Myocyte (in vitro differentiated cells): ENCODE data around the gene GAB2. TPM values are rescaled to one million over a fixed set of nuclear protein-coding genes. Genes with fewer than 3 reads are reported as not detected.

Experiments
- total RNA-seq: library from RNA; depleted of rRNA; stranded (reverse); fragments of >200 nt; gene quantifications from 2 replicates; pipeline ENCODE4 v1.2.3, GENCODE V29; 2014

GAB2 gene
- total RNA-seq, 1 donor from 2014 or later, result 38.0 TPM

Other genes starting within 250 kb of the GAB2 start
- gene KCTD21, start 229.2 kb downstream of the GAB2 start, total RNA-seq, result 7.5 and 7.6 TPM in 2 replicates
- gene USP35, start 228.9 kb downstream of the GAB2 start, total RNA-seq, result 8.1 and 9.3 TPM in 2 replicates
- gene NARS2, start 157.0 kb upstream of the GAB2 start, total RNA-seq, result 28.0 and 29.9 TPM in 2 replicates